ENCODE data around the gene MNAT1. TPM values are rescaled to one million over a fixed set of nuclear protein-coding genes. Genes with fewer than 3 reads are reported as not detected.
A peak's percentile ranks its signal among the peaks of the same experiment; 100 is the strongest.

Gene MNAT1
- total RNA-seq, 1 donor from 2014 or later = 40.4 TPM

GRCh38 chr14:60956632-60957031 is 222.1 kb downstream of the MNAT1 start:
- H3K27me3 Mint-ChIP-seq (ENCODE audit: low read depth) = no peaks in the 10 kb centered on the region
- no peak for DNase-seq (ENCODE audit: low spot score in 2 of 2, unreplicated experiment in 2 of 2)
- H3K9me3 Mint-ChIP-seq = peaks cover 39% of the 10 kb centered on the region
- TF ChIP-seq CTCF (IDR thresholded peaks at IDR 0.05; ENCODE audit: unreplicated experiment) = no peak
- H3K4me1 Mint-ChIP-seq = no peaks in the 10 kb centered on the region
- peaks cover 61% of the 10 kb centered on the region for H3K36me3 Mint-ChIP-seq
- H3K4me3 Mint-ChIP-seq = no peak overlapping the region
- no peak overlapping the region for H3K27ac Mint-ChIP-seq

- Mint-ChIP-seq H3K27ac (no peak overlapping the region), H3K36me3 (peaks cover 63% of the 10 kb centered on the region), H3K27me3 (ENCODE audit: low read depth) (no peaks in the 10 kb centered on the region), H3K4me3 (no peak overlapping the region), H3K4me1 (no peaks in the 10 kb centered on the region), H3K9me3 (peaks cover 39% of the 10 kb centered on the region)
- no peak for DNase-seq (ENCODE audit: low spot score in 2 of 2, unreplicated experiment in 2 of 2)
- no peak for TF ChIP-seq CTCF (IDR thresholded peaks at IDR 0.05; ENCODE audit: unreplicated experiment)
Observed at GRCh38 chr14:60958146-60958545, 223.6 kb downstream of the MNAT1 start.

- no peak for DNase-seq (ENCODE audit: low spot score in 2 of 2, unreplicated experiment in 2 of 2)
- Mint-ChIP-seq H3K9me3 (peaks cover 15% of the 10 kb centered on the region), H3K4me1 (peaks cover 6% of the 10 kb centered on the region), H3K27ac (no peak overlapping the region), H3K27me3 (ENCODE audit: low read depth) (no peaks in the 10 kb centered on the region), H3K4me3 (no peak overlapping the region), H3K36me3 (peaks cover 23% of the 10 kb centered on the region)
- TF ChIP-seq CTCF (IDR thresholded peaks at IDR 0.05; ENCODE audit: unreplicated experiment) = no peak
Observed at GRCh38 chr14:60963761-60964160, 229.2 kb downstream of the MNAT1 start.

DNA sequence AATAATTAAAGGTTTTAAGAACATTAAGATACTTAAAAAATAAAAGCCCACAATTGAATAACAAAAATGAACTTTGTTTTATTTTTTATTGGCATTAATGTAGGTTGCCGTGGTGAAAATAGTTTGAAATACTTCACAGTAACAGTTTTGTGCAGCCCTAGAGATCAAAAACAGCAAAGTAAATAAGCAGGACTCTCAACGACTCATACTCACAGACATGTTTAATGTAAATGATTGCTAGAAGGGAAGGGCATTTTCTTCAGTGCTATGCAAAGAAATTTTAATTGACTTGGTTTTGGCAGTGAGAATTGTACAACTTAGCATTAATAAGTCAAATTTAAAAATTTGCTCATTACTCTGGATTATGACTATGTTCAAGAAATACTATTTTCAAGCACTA is 230.3 kb downstream of the MNAT1 start:
- H3K4me3 Mint-ChIP-seq = no peak overlapping the region
- H3K4me1 Mint-ChIP-seq = peaks cover 6% of the 10 kb centered on the region
- H3K9me3 Mint-ChIP-seq = peaks cover 9% of the 10 kb centered on the region
- no peak for TF ChIP-seq CTCF (IDR thresholded peaks at IDR 0.05; ENCODE audit: unreplicated experiment)
- peaks cover 14% of the 10 kb centered on the region for H3K36me3 Mint-ChIP-seq
- no peak overlapping the region for H3K27ac Mint-ChIP-seq
- no peaks in the 10 kb centered on the region for H3K27me3 Mint-ChIP-seq (ENCODE audit: low read depth)
- DNase-seq (ENCODE audit: low spot score in 2 of 2, unreplicated experiment in 2 of 2) = no peak

DNA sequence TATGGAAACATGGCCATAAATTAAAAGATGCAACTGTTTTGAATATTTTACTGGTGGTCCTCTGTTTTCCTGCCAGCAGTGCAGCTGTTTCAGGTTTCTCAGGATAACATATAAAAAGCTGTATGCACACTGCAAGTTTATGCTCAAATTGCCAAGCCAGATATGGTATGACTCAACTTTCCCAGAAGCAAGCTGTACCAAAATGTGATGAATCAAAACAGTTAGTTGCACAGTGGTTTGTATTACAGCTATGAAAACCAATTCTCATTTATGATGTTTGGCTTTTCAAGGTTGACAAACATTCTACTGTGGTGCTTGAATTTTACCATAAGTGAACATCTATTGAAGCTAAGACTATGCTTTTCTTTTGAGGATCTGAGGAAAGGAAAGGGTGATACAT is 230.8 kb downstream of the MNAT1 start:
- peaks cover 6% of the 10 kb centered on the region for H3K4me1 Mint-ChIP-seq
- no peak for TF ChIP-seq CTCF (IDR thresholded peaks at IDR 0.05; ENCODE audit: unreplicated experiment)

GRCh38 chr14:60968099-60968498 is 233.5 kb downstream of the MNAT1 start:
- no peak for DNase-seq (ENCODE audit: low spot score in 2 of 2, unreplicated experiment in 2 of 2)
- Mint-ChIP-seq H3K27ac (peak overlapping the region; percentile 30), H3K4me3 (no peak overlapping the region), H3K27me3 (ENCODE audit: low read depth) (no peaks in the 10 kb centered on the region), H3K4me1 (peaks cover 6% of the 10 kb centered on the region), H3K9me3 (peaks cover 2% of the 10 kb centered on the region), H3K36me3 (peaks cover 18% of the 10 kb centered on the region)
- no peak for TF ChIP-seq CTCF (IDR thresholded peaks at IDR 0.05; ENCODE audit: unreplicated experiment)

More for the DNA sequence above, 230.8 kb downstream of the MNAT1 start:
- Mint-ChIP-seq H3K27me3 (ENCODE audit: low read depth) (no peaks in the 10 kb centered on the region), H3K9me3 (peaks cover 4% of the 10 kb centered on the region), H3K27ac (no peak overlapping the region), H3K4me3 (no peak overlapping the region), H3K36me3 (peaks cover 9% of the 10 kb centered on the region)
- DNase-seq (ENCODE audit: low spot score in 2 of 2, unreplicated experiment in 2 of 2) = no peak

All from mesothelial cell of epicardium (in vitro differentiated cells).